ENCODE data around the gene SPRED1. TPM values are rescaled to one million over a fixed set of nuclear protein-coding genes. Genes with fewer than 3 reads are reported as not detected.

The SPRED1 gene
- 21.3 and 22.9 TPM in 2 replicates for total RNA-seq
- long read RNA-seq, partial matches to known transcripts, result 0 of 7 reads
- long read RNA-seq, other reads (novel, unspliced or antisense), result 7 of 7 reads

- H3K27ac Mint-ChIP-seq, result peak within 1 kb of the TSS; percentile 97
- peaks cover 33% of the 10 kb centered on the region for H3K4me1 Mint-ChIP-seq (ENCODE audit: low read depth)
- peak; percentile 54 for DNase-seq (ENCODE audit: low spot score, unreplicated experiment)
Observed at GRCh38 chr15:38252481-38253350, at the start of gene SPRED1. Gene SPRED1 (plus strand): TSS chr15:38252836. CDS start chr15:38253186, 350 bp downstream.

DNA sequence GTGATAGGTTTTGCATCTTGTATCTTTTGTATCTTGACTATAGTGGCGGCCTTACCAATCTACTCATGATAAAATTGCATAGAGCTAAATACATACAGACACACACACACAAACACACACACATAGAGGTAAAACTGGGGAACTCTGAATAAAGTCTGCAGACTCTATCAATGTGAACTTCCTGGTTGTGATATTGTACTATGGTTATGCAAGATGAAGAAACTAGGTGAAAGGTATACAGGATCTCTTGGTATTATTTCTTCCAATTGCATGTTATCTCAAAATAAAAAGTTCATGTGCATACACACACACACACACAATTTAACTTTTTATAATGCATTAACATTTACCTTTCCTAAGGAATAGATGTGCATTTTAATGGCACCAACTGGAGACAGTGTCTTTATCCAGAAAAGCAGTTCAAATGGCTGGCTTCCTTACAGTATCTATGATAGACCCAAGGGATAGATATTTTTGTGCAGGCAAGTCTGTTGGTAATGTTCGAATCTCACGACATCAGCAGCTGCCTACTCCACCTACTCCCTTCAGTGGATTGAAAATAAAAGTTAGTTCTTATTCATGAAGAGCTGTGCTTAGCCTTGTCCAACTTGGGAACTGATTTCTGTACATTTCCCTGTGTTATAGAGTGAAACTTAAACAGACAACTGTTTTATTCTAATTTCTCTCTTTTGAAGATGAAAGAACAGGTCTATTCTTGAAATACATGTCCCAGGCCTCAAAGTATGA is 46.9 kb upstream of the SPRED1 start:
- Mint-ChIP-seq H3K4me1 (ENCODE audit: low read depth) (peaks cover 18% of the 10 kb centered on the region), H3K9me3 (ENCODE audit: low read depth) (no peaks in the 10 kb centered on the region), H3K27ac (no peak overlapping the region)

More at GRCh38 chr15:38252481-38253350, at the start of gene SPRED1:
- TF ChIP-seq, protein P1, sequence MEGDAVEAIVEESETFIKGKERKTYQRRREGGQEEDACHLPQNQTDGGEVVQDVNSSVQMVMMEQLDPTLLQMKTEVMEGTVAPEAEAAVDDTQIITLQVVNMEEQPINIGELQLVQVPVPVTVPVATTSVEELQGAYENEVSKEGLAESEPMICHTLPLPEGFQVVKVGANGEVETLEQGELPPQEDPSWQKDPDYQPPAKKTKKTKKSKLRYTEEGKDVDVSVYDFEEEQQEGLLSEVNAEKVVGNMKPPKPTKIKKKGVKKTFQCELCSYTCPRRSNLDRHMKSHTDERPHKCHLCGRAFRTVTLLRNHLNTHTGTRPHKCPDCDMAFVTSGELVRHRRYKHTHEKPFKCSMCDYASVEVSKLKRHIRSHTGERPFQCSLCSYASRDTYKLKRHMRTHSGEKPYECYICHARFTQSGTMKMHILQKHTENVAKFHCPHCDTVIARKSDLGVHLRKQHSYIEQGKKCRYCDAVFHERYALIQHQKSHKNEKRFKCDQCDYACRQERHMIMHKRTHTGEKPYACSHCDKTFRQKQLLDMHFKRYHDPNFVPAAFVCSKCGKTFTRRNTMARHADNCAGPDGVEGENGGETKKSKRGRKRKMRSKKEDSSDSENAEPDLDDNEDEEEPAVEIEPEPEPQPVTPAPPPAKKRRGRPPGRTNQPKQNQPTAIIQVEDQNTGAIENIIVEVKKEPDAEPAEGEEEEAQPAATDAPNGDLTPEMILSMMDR (IDR thresholded peaks at IDR 0.05; ENCODE audit: unreplicated experiment), result no peak
- Mint-ChIP-seq H3K9me3 (ENCODE audit: low read depth) (no peaks in the 10 kb centered on the region), H3K27me3 (no peaks in the 10 kb centered on the region), H3K4me3 (ENCODE audit: low read depth) (peak within 1 kb of the TSS; percentile 89), H3K36me3 (ENCODE audit: insufficient read depth) (no peaks in the 10 kb centered on the region)

GRCh38 chr15:38207621-38208020 is 45.0 kb upstream of the SPRED1 start:
- Mint-ChIP-seq H3K36me3 (ENCODE audit: insufficient read depth) (no peaks in the 10 kb centered on the region), H3K4me1 (ENCODE audit: low read depth) (peaks cover 14% of the 10 kb centered on the region), H3K27me3 (peaks cover 3% of the 10 kb centered on the region), H3K27ac (no peak overlapping the region), H3K9me3 (ENCODE audit: low read depth) (no peaks in the 10 kb centered on the region), H3K4me3 (ENCODE audit: low read depth) (no peak overlapping the region)
- DNase-seq (ENCODE audit: low spot score, unreplicated experiment), result no peak
- TF ChIP-seq, protein P1 (IDR thresholded peaks at IDR 0.05; ENCODE audit: unreplicated experiment), result no peak

More for the DNA sequence above, 46.9 kb upstream of the SPRED1 start:
- no peaks in the 10 kb centered on the region for H3K36me3 Mint-ChIP-seq (ENCODE audit: insufficient read depth)
- peaks cover 3% of the 10 kb centered on the region for H3K27me3 Mint-ChIP-seq
- H3K4me3 Mint-ChIP-seq (ENCODE audit: low read depth), result no peak overlapping the region
- DNase-seq (ENCODE audit: low spot score, unreplicated experiment), result no peak
- TF ChIP-seq, protein P1 (IDR thresholded peaks at IDR 0.05; ENCODE audit: unreplicated experiment), result no peak

DNA sequence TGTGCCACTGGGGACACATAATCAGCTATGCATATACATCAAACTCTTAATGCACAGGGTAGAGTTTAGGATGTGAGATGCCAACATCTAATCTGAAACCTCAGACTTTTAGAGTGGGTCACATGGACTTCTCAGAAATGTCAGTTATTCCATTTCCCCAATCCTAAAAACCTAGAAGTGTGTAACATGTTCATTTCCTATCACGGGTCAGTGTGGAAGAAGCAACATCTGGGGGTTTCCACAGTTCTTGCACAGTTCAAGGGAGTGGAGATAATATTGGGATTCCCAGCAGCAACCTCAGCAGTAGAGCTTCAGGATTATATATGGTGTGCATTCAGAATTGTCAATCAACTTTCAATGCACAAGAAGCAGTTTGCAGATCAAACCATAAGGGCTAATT is 44.4 kb upstream of the SPRED1 start:
- Mint-ChIP-seq H3K27ac (no peak overlapping the region), H3K36me3 (ENCODE audit: insufficient read depth) (no peaks in the 10 kb centered on the region), H3K4me1 (ENCODE audit: low read depth) (peaks cover 14% of the 10 kb centered on the region), H3K9me3 (ENCODE audit: low read depth) (no peaks in the 10 kb centered on the region), H3K27me3 (peaks cover 3% of the 10 kb centered on the region), H3K4me3 (ENCODE audit: low read depth) (no peak overlapping the region)
- TF ChIP-seq, protein P1 (IDR thresholded peaks at IDR 0.05; ENCODE audit: unreplicated experiment), result no peak
- no peak for DNase-seq (ENCODE audit: low spot score, unreplicated experiment)

- no peak overlapping the region for H3K4me3 Mint-ChIP-seq (ENCODE audit: low read depth)
- H3K36me3 Mint-ChIP-seq (ENCODE audit: insufficient read depth), result no peaks in the 10 kb centered on the region
- H3K9me3 Mint-ChIP-seq (ENCODE audit: low read depth), result no peaks in the 10 kb centered on the region
- TF ChIP-seq, protein P1 (IDR thresholded peaks at IDR 0.05; ENCODE audit: unreplicated experiment), result no peak
- H3K27me3 Mint-ChIP-seq, result peaks cover 3% of the 10 kb centered on the region
- no peak for DNase-seq (ENCODE audit: low spot score, unreplicated experiment)
- H3K27ac Mint-ChIP-seq, result no peak overlapping the region
- peaks cover 14% of the 10 kb centered on the region for H3K4me1 Mint-ChIP-seq (ENCODE audit: low read depth)
Observed at GRCh38 chr15:38208779-38209178, 43.9 kb upstream of the SPRED1 start.

Measured in progenitor cell of endocrine pancreas (in vitro differentiated cells).